GM13977 (cell line): Measurements from ENCODE around the gene ATG2B.

Experiments
- DNase-seq: peaks from one replicate; pipeline ENCODE4 v3.0.0; 2012; ENCODE audit warnings: low spot score
- in situ Hi-C: fragments of 300-500 bp; cut with MboI; formaldehyde crosslinking; loops from one replicate; pipeline ENCODE4 v1.12.0; 2022; ENCODE audit warnings: low sequenced_read_pairs, low pct_unique_long_range_greater_than_20kb, mixed read lengths, inconsistent platforms; ENCODE audit not compliant: unreplicated experiment
- TF ChIP-seq, protein P1 (sequence below): IDR thresholded peaks from 2 replicates; pipeline ENCODE4 v1.5.1; 2012; ENCODE audit warnings: mild to moderate bottlenecking, control low read depth; ENCODE audit not compliant: insufficient read depth; ENCODE audit errors: extremely low read depth, missing control alignments

ATG2B gene

DNA sequence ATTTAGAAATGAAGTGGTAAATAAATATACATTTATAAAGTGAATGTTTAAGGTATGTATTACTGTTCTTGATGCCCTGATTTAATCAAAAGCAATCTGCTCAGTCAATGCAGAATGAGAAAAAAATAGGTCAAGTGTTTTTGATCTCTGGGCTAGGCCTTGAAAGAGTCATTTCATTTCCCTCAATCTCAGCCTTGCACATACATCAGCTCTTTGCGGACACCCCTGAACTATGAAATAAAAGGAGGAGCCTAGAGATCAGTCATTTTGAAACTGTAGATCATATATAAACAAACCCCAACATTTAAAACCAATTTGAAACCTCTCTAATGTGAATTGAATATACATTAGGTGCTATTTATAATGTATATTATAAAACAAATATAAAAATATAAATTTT, 42.5 kb downstream of the ATG2B start:
- no peak for DNase-seq
- in situ Hi-C loops = no loop called here
- TF ChIP-seq, protein P1, sequence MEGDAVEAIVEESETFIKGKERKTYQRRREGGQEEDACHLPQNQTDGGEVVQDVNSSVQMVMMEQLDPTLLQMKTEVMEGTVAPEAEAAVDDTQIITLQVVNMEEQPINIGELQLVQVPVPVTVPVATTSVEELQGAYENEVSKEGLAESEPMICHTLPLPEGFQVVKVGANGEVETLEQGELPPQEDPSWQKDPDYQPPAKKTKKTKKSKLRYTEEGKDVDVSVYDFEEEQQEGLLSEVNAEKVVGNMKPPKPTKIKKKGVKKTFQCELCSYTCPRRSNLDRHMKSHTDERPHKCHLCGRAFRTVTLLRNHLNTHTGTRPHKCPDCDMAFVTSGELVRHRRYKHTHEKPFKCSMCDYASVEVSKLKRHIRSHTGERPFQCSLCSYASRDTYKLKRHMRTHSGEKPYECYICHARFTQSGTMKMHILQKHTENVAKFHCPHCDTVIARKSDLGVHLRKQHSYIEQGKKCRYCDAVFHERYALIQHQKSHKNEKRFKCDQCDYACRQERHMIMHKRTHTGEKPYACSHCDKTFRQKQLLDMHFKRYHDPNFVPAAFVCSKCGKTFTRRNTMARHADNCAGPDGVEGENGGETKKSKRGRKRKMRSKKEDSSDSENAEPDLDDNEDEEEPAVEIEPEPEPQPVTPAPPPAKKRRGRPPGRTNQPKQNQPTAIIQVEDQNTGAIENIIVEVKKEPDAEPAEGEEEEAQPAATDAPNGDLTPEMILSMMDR = no peak

DNA sequence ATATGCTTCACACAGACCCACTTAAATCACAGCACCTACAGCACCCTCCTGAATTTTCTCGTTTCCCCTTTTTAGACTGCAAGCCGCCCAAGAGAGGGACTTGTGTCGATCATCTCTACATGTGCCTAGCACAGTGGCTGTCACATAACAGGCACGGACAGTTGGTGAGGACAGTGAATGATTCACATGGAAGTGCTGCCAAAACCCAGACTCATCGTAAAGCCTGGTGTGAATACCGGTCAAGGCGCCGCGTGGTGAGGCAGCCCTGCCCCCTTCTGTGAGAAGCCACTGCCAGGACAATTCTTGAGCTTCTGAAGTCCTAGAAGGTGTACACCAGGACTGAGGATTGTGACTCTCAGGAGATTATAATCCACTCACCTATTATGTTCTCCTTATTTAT, 44.3 kb downstream of the ATG2B start:
- in situ Hi-C loops = no loop called here
- TF ChIP-seq, protein P1 = no peak
- no peak for DNase-seq

DNA sequence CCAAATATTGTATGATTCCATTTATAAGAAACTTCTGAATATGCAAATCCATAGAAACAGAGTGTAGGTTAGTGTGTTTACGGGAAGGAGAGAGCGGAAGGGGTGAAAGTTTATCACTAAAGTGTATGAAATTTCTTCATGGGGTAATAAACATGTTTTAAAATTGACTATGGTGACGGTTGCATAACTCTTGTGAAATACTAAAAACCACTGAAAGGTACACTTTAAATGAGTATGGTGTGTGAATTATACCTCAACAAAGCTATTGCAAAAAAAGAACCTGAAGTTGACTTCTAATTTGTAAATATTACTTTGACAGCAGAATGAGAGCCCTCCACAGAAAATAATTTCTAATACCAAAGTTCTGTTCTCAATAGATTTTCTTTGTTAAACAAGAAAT, 47.1 kb downstream of the ATG2B start:
- in situ Hi-C loops = no loop called here
- no peak for DNase-seq
- TF ChIP-seq, protein P1 = no peak

DNA sequence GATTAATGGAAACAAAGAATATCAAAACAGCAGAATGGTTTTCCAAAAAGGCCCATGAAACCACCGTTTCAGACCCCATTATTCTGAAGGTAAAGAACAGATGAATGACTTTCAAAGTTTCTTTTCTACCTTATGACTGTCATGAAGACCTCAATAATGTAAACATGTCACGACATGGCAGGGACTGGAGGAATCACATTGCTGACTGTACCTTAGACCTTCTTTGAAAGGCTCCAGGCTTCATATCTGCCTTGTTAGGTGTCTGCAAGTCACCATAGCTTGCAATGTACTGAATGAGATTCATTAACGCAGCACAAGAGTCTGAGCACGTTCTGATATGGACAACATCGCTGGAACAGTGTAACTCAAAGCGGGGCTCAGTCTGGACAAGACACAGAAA, 52.2 kb downstream of the ATG2B start:
- TF ChIP-seq, protein P1 = no peak
- in situ Hi-C loops = no loop called here
- no peak for DNase-seq

DNA sequence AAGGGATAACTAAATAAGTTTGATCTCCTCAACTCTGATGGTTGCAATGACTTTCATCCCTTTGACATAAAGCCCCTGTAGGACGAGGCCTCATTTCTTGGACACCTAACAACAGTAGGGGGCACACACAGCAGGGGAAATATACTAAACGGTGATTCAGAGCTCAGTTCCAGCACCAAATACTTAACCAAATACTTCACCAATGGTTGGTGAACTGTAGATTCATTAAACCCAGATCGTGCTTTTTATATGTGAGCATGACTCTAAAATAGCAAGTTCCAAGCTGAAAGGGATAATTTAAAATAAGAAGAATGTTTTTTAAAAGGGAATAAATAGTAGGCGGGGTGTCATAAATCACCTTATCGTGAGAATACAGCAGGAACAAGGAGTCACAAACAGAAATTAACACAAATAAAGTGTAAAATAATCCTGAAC, 53.2 kb downstream of the ATG2B start:
- DNase-seq = no peak
- in situ Hi-C loops = no loop called here
- TF ChIP-seq, protein P1 = peak; percentile 7

DNA sequence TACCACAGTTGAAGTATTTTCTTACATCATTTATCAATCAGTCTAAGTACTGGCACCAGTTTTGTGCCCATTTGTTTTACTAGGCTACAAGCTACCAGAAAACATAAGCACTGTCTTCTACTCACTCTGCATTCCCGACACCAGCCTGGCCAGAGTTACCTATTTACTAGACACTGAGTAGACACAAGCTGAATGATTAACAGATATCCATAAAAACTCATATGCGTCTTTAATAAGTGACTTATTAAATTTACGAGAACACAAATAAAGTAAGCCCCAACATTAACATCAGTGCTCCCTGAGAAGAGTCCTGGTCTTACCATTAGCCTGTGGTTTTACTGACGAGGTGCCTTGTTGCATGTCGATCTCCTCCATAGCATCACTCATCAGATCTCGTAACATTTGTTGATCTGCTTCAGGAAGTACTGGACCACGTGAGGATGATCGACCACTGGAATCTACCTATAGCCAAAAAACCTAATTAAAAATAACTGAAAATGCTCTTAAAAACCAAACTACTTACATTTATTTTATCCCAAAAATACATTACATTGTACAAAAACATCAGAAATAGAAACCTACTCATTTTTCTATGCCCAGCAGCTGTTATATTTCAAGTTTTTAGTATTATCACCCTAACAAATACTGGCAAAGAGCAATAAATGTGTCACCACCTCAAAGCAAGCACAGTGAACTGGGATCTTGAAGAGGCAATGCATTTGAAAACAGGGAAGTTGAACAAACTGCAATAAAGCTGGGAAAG, 53.8 kb downstream of the ATG2B start:
- TF ChIP-seq, protein P1 = no peak
- in situ Hi-C loops = no loop called here
- no peak for DNase-seq
